Cortex of kidney (tissue), 1 donor: Measurements from ENCODE around the gene OSBPL3.

Experiments
- DNase-seq: peaks from one replicate; lab custom pipeline; 2025; lab: John Stamatoyannopoulos, UW

The OSBPL3 gene

GRCh38 chr7:24979470-24979862, 512 bp downstream of the OSBPL3 start:
- no peak for DNase-seq

GRCh38 chr7:24978843-24979469, 1.0 kb downstream of the OSBPL3 start:
- no peak for DNase-seq

- no peak for DNase-seq
Measured at GRCh38 chr7:24975644-24976260, 4.2 kb downstream of the OSBPL3 start.

GRCh38 chr7:24975172-24975571, 4.8 kb downstream of the OSBPL3 start:
- no peak for DNase-seq

- DNase-seq: no peak
Measured at GRCh38 chr7:24974026-24974832, 5.7 kb downstream of the OSBPL3 start.

GRCh38 chr7:24972991-24973390, 7.0 kb downstream of the OSBPL3 start:
- no peak for DNase-seq

GRCh38 chr7:24972166-24972477, 7.9 kb downstream of the OSBPL3 start:
- DNase-seq: no peak

GRCh38 chr7:24971333-24972165, 8.4 kb downstream of the OSBPL3 start:
- no peak for DNase-seq

GRCh38 chr7:24970676-24971075, 9.3 kb downstream of the OSBPL3 start:
- no peak for DNase-seq

GRCh38 chr7:24968165-24968564, 11.8 kb downstream of the OSBPL3 start:
- no peak for DNase-seq

- no peak for DNase-seq
Measured at GRCh38 chr7:24967696-24968095, 12.3 kb downstream of the OSBPL3 start.

- DNase-seq: no peak
Measured at GRCh38 chr7:24966802-24967201, 13.2 kb downstream of the OSBPL3 start.

GRCh38 chr7:24965831-24966708, 13.9 kb downstream of the OSBPL3 start:
- no peak for DNase-seq

GRCh38 chr7:24964191-24964590, 15.8 kb downstream of the OSBPL3 start:
- DNase-seq: no peak

- DNase-seq: no peak
Measured at GRCh38 chr7:24963218-24963617, 16.8 kb downstream of the OSBPL3 start.

GRCh38 chr7:24962418-24962962, 17.5 kb downstream of the OSBPL3 start:
- DNase-seq: no peak

- no peak for DNase-seq
Measured at GRCh38 chr7:24959735-24960485, 20.1 kb downstream of the OSBPL3 start.

GRCh38 chr7:24958399-24958798, 21.6 kb downstream of the OSBPL3 start:
- DNase-seq: no peak

GRCh38 chr7:24956021-24956420, 24.0 kb downstream of the OSBPL3 start:
- DNase-seq: no peak

GRCh38 chr7:24955313-24955712, 24.7 kb downstream of the OSBPL3 start:
- DNase-seq: no peak
